KMS-11 (cell line): ENCODE data around the gene IL1RN.

Source experiments
- H2AFZ ChIP-seq: fragments of 200-600 bp; sonication (generic); 2 replicates; pipeline ENCODE4 v1.6.1; 2016; ENCODE audit warnings: antibody characterized with exemption, mixed run types, low read depth
- H3K27ac ChIP-seq: fragments of 200-600 bp; sonication (generic); 2 replicates; pipeline ENCODE4 v1.6.1; 2016; ENCODE audit warnings: mild to moderate bottlenecking, mixed run types
- H3K27me3 ChIP-seq: fragments of 200-600 bp; sonication (generic); 2 replicates; pipeline ENCODE4 v1.6.1; 2017; ENCODE audit warnings: mild to moderate bottlenecking, low read depth, mixed run types, moderate library complexity; ENCODE audit not compliant: insufficient read depth
- H3K36me3 ChIP-seq: fragments of 200-600 bp; sonication (generic); 2 replicates; pipeline ENCODE4 v1.6.1; 2017; ENCODE audit warnings: mild to moderate bottlenecking, mixed run types; ENCODE audit not compliant: insufficient read depth
- H3K4me1 ChIP-seq: fragments of 200-600 bp; sonication (generic); 2 replicates; pipeline ENCODE4 v1.6.1; 2016; ENCODE audit warnings: mild to moderate bottlenecking, low read depth, mixed run types; ENCODE audit not compliant: poor library complexity, severe bottlenecking
- H3K4me2 ChIP-seq: fragments of 200-600 bp; sonication (generic); 2 replicates; pipeline ENCODE4 v1.7.0; 2016; ENCODE audit warnings: mild to moderate bottlenecking, mixed run types
- H3K4me3 ChIP-seq: fragments of 200-600 bp; sonication (generic); IDR thresholded peaks from 2 replicates; pipeline ENCODE4 v1.6.1; 2017; ENCODE audit warnings: low read depth, low read length, mixed read lengths; ENCODE audit not compliant: insufficient read depth
- H3K79me2 ChIP-seq: fragments of 200-600 bp; sonication (generic); 2 replicates; pipeline ENCODE4 v1.6.1; 2016; ENCODE audit warnings: low read depth, mixed run types; ENCODE audit not compliant: insufficient read depth
- H3K9ac ChIP-seq: fragments of 200-600 bp; sonication (generic); 2 replicates; pipeline ENCODE4 v1.6.1; 2016; ENCODE audit warnings: mild to moderate bottlenecking, mixed run types
- H4K20me1 ChIP-seq: fragments of 200-600 bp; sonication (generic); 2 replicates; pipeline ENCODE4 v1.6.1; 2016; ENCODE audit warnings: mild to moderate bottlenecking, mixed run types; ENCODE audit not compliant: insufficient read depth
- CTCF ChIP-seq: fragments of 200-600 bp; sonication (generic); conservative IDR thresholded peaks from 2 replicates; pipeline ENCODE4 v1.6.1; 2017; ENCODE audit warnings: low read depth, mild to moderate bottlenecking, antibody characterized with exemption, low read length, moderate library complexity, mixed read lengths

IL1RN gene

GRCh38 chr2:113120861-113121260, 6.5 kb upstream of the IL1RN start:
- TF ChIP-seq CTCF: no peak
- Histone ChIP-seq H3K4me2 (no peak overlapping the region), H3K27ac (no peak overlapping the region)

GRCh38 chr2:113122364-113122763, 5.0 kb upstream of the IL1RN start:
- no peak overlapping the region for H2AFZ ChIP-seq
- no peak for TF ChIP-seq CTCF
- no peak overlapping the region for H3K4me3 ChIP-seq
- H4K20me1 ChIP-seq: no peaks in the 10 kb centered on the region
- no peaks in the 10 kb centered on the region for H3K79me2 ChIP-seq
- H3K27ac ChIP-seq: no peak overlapping the region
- H3K9ac ChIP-seq: no peak overlapping the region
- no peaks in the 10 kb centered on the region for H3K36me3 ChIP-seq
- H3K4me1 ChIP-seq: no peaks in the 10 kb centered on the region
- H3K27me3 ChIP-seq: no peaks in the 10 kb centered on the region
- no peak overlapping the region for H3K4me2 ChIP-seq

More at GRCh38 chr2:113120861-113121260, 6.5 kb upstream of the IL1RN start:
- no peak overlapping the region for H2AFZ ChIP-seq
- H3K36me3 ChIP-seq: no peaks in the 10 kb centered on the region
- no peaks in the 10 kb centered on the region for H4K20me1 ChIP-seq
- no peaks in the 10 kb centered on the region for H3K27me3 ChIP-seq
- no peaks in the 10 kb centered on the region for H3K4me1 ChIP-seq
- no peak overlapping the region for H3K9ac ChIP-seq
- no peaks in the 10 kb centered on the region for H3K79me2 ChIP-seq
- no peak overlapping the region for H3K4me3 ChIP-seq

- Histone ChIP-seq H3K4me1 (no peaks in the 10 kb centered on the region), H3K36me3 (no peaks in the 10 kb centered on the region), H3K27ac (no peak overlapping the region), H3K4me2 (no peak overlapping the region), H3K9ac (no peak overlapping the region), H3K79me2 (no peaks in the 10 kb centered on the region), H3K4me3 (no peak overlapping the region), H3K27me3 (no peaks in the 10 kb centered on the region), H2AFZ (no peak overlapping the region), H4K20me1 (no peaks in the 10 kb centered on the region)
- no peak for TF ChIP-seq CTCF
Observed at GRCh38 chr2:113123726-113124125, 3.7 kb upstream of the IL1RN start.

- H3K4me2 ChIP-seq: no peak overlapping the region
Observed at GRCh38 chr2:113124181-113124961, 3.0 kb upstream of the IL1RN start.

More at GRCh38 chr2:113124181-113124961, 3.0 kb upstream of the IL1RN start:
- H3K27me3 ChIP-seq: no peaks in the 10 kb centered on the region
- H3K36me3 ChIP-seq: no peaks in the 10 kb centered on the region
- no peak overlapping the region for H3K27ac ChIP-seq
- no peaks in the 10 kb centered on the region for H3K79me2 ChIP-seq
- H4K20me1 ChIP-seq: no peaks in the 10 kb centered on the region
- H3K4me1 ChIP-seq: no peaks in the 10 kb centered on the region
- H3K4me3 ChIP-seq: no peak overlapping the region
- no peak overlapping the region for H3K9ac ChIP-seq
- no peak for TF ChIP-seq CTCF
- no peak overlapping the region for H2AFZ ChIP-seq
